B cell (primary cell): ENCODE data around the gene GET4.

ENCODE experiments used
- CTCF ChIP-seq: fragments of 200-600 bp; IDR thresholded peaks from one replicate; pipeline ENCODE4 v1.8.0; 2022; ENCODE audit warnings: antibody characterized with exemption, mild to moderate bottlenecking
- EZH2 ChIP-seq: IDR thresholded peaks from 2 replicates; pipeline ENCODE4 v1.6.1; 2012; ENCODE audit warnings: borderline replicate concordance, low read depth, mild to moderate bottlenecking, moderate library complexity, low read length; ENCODE audit not compliant: insufficient read depth, poor library complexity, severe bottlenecking

- no peak for TF ChIP-seq CTCF
- TF ChIP-seq EZH2: no peak
These were observed 41.1 kb downstream of the GET4 start for GRCh38 chr7:917255-918117.
